Heart left ventricle (tissue), 16 donors: ENCODE data around the gene SST. TPM values are rescaled to one million over a fixed set of nuclear protein-coding genes. Genes with fewer than 3 reads are reported as not detected.

Experiments
- ATAC-seq, 4 donors: fragments of 200-7000 bp; cut with Tn5 transposase; one replicate each; pipeline ENCODE4 v1.9.1; 2020 to 2022; ENCODE audit warnings: moderate library complexity in 4 of 4, mild to moderate bottlenecking in 3 of 4, moderate number of reproducible peaks in 1 of 4
- DNase-seq, 5 donors: peaks; one replicate each; pipeline ENCODE4 v3.0.0-alpha.2; 2020
- H3K27ac ChIP-seq, 12 donors: fragments of 200-600 bp; sonication (generic) in 4 of 12; one replicate each; pipeline versions ENCODE4 v1.5.0 to v1.8.0; 2016 to 2022; ENCODE audit warnings: mild to moderate bottlenecking in 2 of 12
- H3K27me3 ChIP-seq, 9 donors: fragments of 200-600 bp; sonication (generic) in 2 of 9; one replicate each; pipeline versions ENCODE4 v1.5.1 to v1.8.0; 2016 to 2022; ENCODE audit warnings: mild to moderate bottlenecking in 3 of 9
- H3K36me3 ChIP-seq, 9 donors: fragments of 200-600 bp; sonication (generic) in 2 of 9; one replicate each; pipeline versions ENCODE4 v1.5.0 to v1.8.0; 2018 to 2022; ENCODE audit warnings: mild to moderate bottlenecking in 2 of 9
- H3K4me1 ChIP-seq, 12 donors: fragments of 200-600 bp; sonication (generic) in 4 of 12; one replicate each; pipeline versions ENCODE4 v1.5.0 to v1.8.0; 2016 to 2022; ENCODE audit warnings: mild to moderate bottlenecking in 3 of 12
- H3K4me3 ChIP-seq, 12 donors: fragments of 200-600 bp; sonication (generic) in 4 of 12; one replicate each; pipeline versions ENCODE4 v1.5.0 to v1.8.0; 2017 to 2022; ENCODE audit warnings: mild to moderate bottlenecking in 9 of 12, moderate library complexity in 4 of 12
- H3K9me3 ChIP-seq, 12 donors: fragments of 200-600 bp; sonication (generic) in 4 of 12; one replicate each; pipeline versions ENCODE4 v1.5.0 to v1.8.0; 2016 to 2022; ENCODE audit warnings: mild to moderate bottlenecking in 1 of 12
- POLR2A ChIP-seq, 2 donors: fragments of 450-650 bp; IDR thresholded peaks; one replicate each; pipeline ENCODE4 v1.6.1; 2017; ENCODE audit warnings: antibody characterized with exemption in 2 of 2, mild to moderate bottlenecking in 2 of 2, moderate library complexity in 2 of 2
- WGBS, 4 donors: extraction: QIAGEN DNeasy Blood & Tissue Kit in 2 of 4; methylation state at CpG; one replicate each; pipeline versions ENCODE4 v1.1.5 to v1.1.7; 2013 to 2018; 5-methylcytosine and 5-hydroxymethylcytosine counted together
- intact Hi-C, 10 donors: fragments of 100-400 bp; cut with DNase I; formaldehyde crosslinking; loops; one replicate each; pipeline versions ENCODE4 v1.11.1 to v1.14.2; 2022
- long read RNA-seq, 3 donors: library from polyadenylated mRNA; unstranded; transcript quantifications; one replicate each; pipeline ENCODE4 v2.0.0, GENCODE V29; 2020 to 2021
- polyA plus RNA-seq, 2 donors: library from polyadenylated mRNA; stranded (reverse); fragments of 200-250 nt; gene quantifications; one replicate each; pipeline ENCODE4 v1.2.3, GENCODE V29; 2013
- total RNA-seq, 9 donors: library from RNA; depleted of rRNA in 2 of 9; stranded (reverse); fragments of >200 nt in 2 of 9; fragmentation: NEBNext Ultra II Directional in 3 of 9; extraction: Animal tissue kit (Norgen Biotek cat#: 25700) in 3 of 9; gene quantifications; one replicate each; pipeline versions ENCODE4 v1.1.0 to v1.2.4, GENCODE V29; 2016 to 2023
- TF ChIP-seq, protein P1 (sequence below), 12 donors: fragments of 200-600 bp; sonication (generic) in 4 of 12; IDR thresholded peaks; one replicate each; pipeline versions ENCODE4 v1.5.0 to v1.8.0; 2018 to 2022; ENCODE audit warnings: antibody characterized with exemption in 12 of 12, mild to moderate bottlenecking in 5 of 12
- donor health status: ischemic (EF 13 %, LVEDD 7.1; RV severe dilation, severe dysfunction).
- donor health status: healthy with polysubstance abuse.
- donor health status: DM: no; HTN: yes; CAD: no.
- donor health status: DM: no; HTN: no; CAD: no.
- donor health status: ischemic (EF 25% LVEDD 6.9; RV normal size, moderate dysfunction).
- donor health status: ischemic (EF 25% LVEDD 5.7; RV mildly dilated, moderate dysfunction).
- donor health status: healthy.
- donor health status: DM: yes; HTN: yes; CAD: no.
- donor health status: ischemic (EF 35%, LVEDD 5.7; RV mildly dilated, moderate dysfunction).
- donor health status: nonischemic (EF 11% LVEDD 7.7; RV severe dilation, severe dysfunction).
- donor health status: DM: yes; HTN: yes; CAD: no.
- donor health status: PGD.
- donor health status: ischemic (EF 29% LVEDD 5.4; RV normal size, mild dysfunction).
- donor health status: nonischemic (EF 23%, LVEDD 6.1; RV moderate dilation, normal function).

Gene SST
- total RNA-seq: not detected
- not detected for polyA plus RNA-seq
- long read RNA-seq, donor 1: 0 reads
- long read RNA-seq, donor 2: 0 reads
- long read RNA-seq, donor 3: 0 reads

DNA sequence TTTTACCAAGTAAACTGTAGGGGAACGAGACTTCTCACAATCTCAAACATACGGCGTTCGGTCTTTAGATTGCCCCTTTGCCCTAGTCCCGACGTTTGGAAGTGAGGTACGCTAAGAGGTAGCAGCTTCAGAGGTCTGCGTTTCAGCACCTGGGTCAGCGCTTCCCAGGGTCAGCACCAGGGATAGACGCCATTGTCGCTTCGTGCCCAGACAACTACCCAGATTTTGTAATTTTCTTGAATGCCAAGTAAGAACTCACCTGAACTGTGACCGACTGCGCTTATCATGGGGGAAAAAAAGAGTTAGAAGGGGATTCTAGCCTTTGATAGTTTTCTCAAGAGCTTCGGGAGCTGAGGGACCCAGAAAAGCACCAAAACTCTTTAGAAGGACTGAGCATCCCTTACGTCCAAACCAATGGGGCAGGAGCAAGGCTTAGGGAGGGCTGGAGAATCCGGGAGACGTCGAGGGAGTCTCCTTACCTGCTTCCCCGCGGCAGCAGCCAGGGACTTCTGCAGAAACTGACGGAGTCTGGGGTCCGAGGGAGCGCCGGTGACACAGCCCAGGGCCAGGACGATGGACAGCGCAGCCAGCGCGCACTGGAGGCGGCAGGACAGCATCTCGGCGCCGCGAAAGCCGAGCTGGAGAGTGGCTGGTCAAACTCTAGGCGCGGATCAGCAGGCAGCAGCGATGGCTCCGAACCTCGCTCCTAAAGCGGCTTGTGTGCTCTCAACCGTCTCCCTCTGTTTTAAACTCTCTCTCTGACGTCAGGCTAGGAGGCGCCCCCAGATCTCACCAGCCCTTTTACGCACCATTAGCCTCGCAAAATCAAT is at the start of gene SST:
Gene SST, minus strand, starts transcription at position 720 of the 830 bp plus-strand sequence. Its CDS starts 103 bp downstream, at position 617.
- intact Hi-C loops: no loop called here
- H3K27me3 ChIP-seq: peaks cover 0 to 65% (median 6%) of the 10 kb centered on the region in 9 donors
- peak in 3 of 4 donors; percentile 71 to 80 (median 77) for ATAC-seq
- no peak within 1 kb of the TSS for H3K4me3 ChIP-seq
- no peaks in the 10 kb centered on the region for H3K4me1 ChIP-seq
- no peaks in the 10 kb centered on the region for H3K36me3 ChIP-seq
- no peak within 1 kb of the TSS for H3K27ac ChIP-seq
- no peaks in the 10 kb centered on the region for H3K9me3 ChIP-seq
- TF ChIP-seq, protein P1, sequence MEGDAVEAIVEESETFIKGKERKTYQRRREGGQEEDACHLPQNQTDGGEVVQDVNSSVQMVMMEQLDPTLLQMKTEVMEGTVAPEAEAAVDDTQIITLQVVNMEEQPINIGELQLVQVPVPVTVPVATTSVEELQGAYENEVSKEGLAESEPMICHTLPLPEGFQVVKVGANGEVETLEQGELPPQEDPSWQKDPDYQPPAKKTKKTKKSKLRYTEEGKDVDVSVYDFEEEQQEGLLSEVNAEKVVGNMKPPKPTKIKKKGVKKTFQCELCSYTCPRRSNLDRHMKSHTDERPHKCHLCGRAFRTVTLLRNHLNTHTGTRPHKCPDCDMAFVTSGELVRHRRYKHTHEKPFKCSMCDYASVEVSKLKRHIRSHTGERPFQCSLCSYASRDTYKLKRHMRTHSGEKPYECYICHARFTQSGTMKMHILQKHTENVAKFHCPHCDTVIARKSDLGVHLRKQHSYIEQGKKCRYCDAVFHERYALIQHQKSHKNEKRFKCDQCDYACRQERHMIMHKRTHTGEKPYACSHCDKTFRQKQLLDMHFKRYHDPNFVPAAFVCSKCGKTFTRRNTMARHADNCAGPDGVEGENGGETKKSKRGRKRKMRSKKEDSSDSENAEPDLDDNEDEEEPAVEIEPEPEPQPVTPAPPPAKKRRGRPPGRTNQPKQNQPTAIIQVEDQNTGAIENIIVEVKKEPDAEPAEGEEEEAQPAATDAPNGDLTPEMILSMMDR (IDR thresholded peaks at IDR 0.05): no peak
- WGBS, 4 donors: 5 to 7% (median 7%) methylated on average over 37 to 46 of the region's 46 CpGs
- DNase-seq: peak in 4 of 5 donors; percentile 13 to 47 (median 38)

DNA sequence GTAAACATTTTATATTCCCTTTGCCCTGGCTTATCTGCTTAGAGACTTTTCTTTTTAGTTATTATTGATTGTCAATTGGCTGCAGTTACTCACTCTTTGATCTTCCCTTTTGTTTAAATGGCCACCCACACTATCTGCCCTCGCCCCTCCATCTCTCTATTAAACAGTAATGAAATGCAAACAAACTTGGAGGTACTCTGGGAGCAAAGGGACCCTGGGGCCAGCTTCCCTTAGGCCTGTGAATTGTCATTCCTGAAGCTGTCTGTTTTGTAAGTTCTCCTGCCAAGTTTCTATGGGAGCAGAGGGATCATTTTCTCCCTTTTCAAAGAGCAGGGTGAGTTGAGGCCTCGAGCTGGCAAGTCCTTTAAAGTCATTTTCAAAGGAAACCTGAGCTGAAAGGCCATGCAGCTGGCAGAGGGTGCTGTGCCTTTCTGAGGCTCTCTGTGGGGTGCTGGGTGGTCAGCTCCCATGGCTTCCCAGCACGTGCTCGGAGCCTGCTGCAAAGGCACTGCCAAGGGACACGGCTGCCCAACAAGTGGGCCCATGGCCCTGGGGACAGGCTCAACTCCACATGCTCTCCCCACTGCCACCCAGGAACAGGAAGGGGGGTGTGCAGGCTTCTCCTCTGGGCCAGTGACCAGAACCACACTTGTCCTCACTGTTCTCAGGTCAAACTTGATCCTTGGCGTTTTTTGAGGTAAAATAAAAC is 49.6 kb upstream of the SST start:
- TF ChIP-seq, protein P1 (IDR thresholded peaks at IDR 0.05): no peak
- no peak for TF ChIP-seq POLR2A (IDR thresholded peaks at IDR 0.05)
- 55 to 60% (median 58%) methylated on average over 3 to 6 of the region's 6 CpGs for WGBS, 4 donors
- Histone ChIP-seq H3K27ac (peak overlapping the region in 1 of 12 donors; percentile 61), H3K4me1 (peaks cover 0 to 7% (median 0%) of the 10 kb centered on the region in 12 donors), H3K9me3 (no peaks in the 10 kb centered on the region), H3K36me3 (peaks cover 3 to 45% (median 41%) of the 10 kb centered on the region in 9 donors), H3K4me3 (no peak overlapping the region), H3K27me3 (no peaks in the 10 kb centered on the region)
- ATAC-seq (peak; percentile 12 to 64 (median 56)), DNase-seq (no peak)
- intact Hi-C loops: loop anchor here in 8 of 10 donors (5.0 to 10.0 kb wide), 4 partner anchors 42 to 1105 kb away; partner anchors contain the start of gene AHSG (in 1 of the 8)

- no peaks in the 10 kb centered on the region for H3K9me3 ChIP-seq
- peaks cover 3 to 36% (median 31%) of the 10 kb centered on the region in 9 donors for H3K36me3 ChIP-seq
- no peaks in the 10 kb centered on the region for H3K27me3 ChIP-seq
- DNase-seq: no peak
- intact Hi-C loops: loop anchor here in 8 of 10 donors (5.0 to 10.0 kb wide), 4 partner anchors 42 to 1104 kb away; partner anchors contain the start of gene AHSG (in 1 of the 8)
- no peak overlapping the region for H3K27ac ChIP-seq
- no peak overlapping the region for H3K4me3 ChIP-seq
- TF ChIP-seq, protein P1 (IDR thresholded peaks at IDR 0.05): no peak
- TF ChIP-seq POLR2A (IDR thresholded peaks at IDR 0.05): no peak
- WGBS, 4 donors: 91 to 99% (median 93%) methylated on average over 5 of the region's 5 CpGs
- H3K4me1 ChIP-seq: peaks cover 0 to 12% (median 0%) of the 10 kb centered on the region in 12 donors
- no peak for ATAC-seq
Measured at GRCh38 chr3:187718802-187719201, 48.6 kb upstream of the SST start.
